ENCODE data around the gene SQSTM1. TPM values are rescaled to one million over a fixed set of nuclear protein-coding genes. Genes with fewer than 3 reads are reported as not detected.

The SQSTM1 gene
- total and polyA plus RNA-seq, 2 donors (not counting 1 experiment from before 2014, with no cell fraction given), result 72.2 to 400 TPM

DNA sequence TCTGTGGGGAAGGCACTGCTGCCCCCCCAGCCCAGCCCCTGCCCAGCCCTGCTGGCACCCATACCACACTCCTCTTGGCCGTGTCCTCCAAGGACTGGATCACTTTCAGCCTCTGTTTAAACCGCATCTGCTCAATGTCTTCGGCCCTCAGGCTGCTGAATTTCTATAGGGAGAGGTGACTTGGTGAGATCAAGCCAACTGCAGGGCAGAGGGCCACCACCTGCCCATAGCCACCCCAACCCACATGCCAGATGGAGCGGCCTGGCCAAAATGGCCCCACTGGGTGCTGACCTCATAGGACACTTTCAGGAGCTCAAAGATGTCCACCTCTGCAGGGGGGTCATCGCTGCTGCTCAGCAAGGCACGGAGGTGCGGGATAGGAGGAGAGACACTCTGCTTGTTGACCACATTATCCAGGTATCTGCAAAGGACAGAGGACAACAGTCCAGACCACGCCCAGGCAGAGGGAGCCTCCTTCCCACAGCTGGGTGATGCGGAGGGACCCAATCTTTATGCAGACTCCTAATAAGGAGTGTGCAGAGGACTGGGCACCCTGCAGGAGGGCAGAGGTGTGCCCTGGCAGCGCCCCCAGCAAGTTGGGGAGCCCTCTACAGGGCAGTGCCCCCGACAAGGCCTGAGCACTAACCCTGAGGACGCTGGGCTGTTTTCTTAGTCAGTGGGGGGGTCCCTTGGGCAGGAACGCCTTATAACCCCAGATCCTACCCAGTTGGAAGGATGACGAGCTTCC lies 52.3 kb downstream of the SQSTM1 start:
- Histone ChIP-seq H3K4me1 (ENCODE audit: control insufficient read depth in 2 of 2, insufficient read depth in 2 of 2, low read length in 2 of 2) (no peaks in the 10 kb centered on the region), H3K9me3 (ENCODE audit: control extremely low read depth in 1 of 3, control insufficient read depth in 2 of 3, insufficient read depth in 1 of 3, low read length in 2 of 3) (no peaks in the 10 kb centered on the region), H4K20me1 (ENCODE audit: control insufficient read depth, insufficient read depth, low read length, poor library complexity, severe bottlenecking) (no peaks in the 10 kb centered on the region), H3K9ac (ENCODE audit: low read length) (no peak overlapping the region), H3K4me3 (ENCODE audit: control extremely low read depth in 1 of 5, extremely low read depth in 1 of 5, insufficient read depth in 1 of 5, low read depth in 2 of 5, low read length in 4 of 5) (no peak overlapping the region), H3K79me2 (ENCODE audit: control insufficient read depth, insufficient read depth, low read length) (no peaks in the 10 kb centered on the region), H2AFZ (ENCODE audit: insufficient read depth, low read depth, low read length, poor library complexity, severe bottlenecking) (no peak overlapping the region), H3K4me2 (replicated peaks; ENCODE audit: low read depth, low read length, poor library complexity, severe bottlenecking) (no peak overlapping the region), H3K36me3 (replicated peaks in 1 of 2; ENCODE audit: control extremely low read depth in 1 of 2, control insufficient read depth in 1 of 2, extremely low read depth in 1 of 2, insufficient read depth in 2 of 2, low read length in 1 of 2) (peaks cover 1 to 64% of the 10 kb centered on the region in 2 experiments), H3K27me3 (replicated peaks in 1 of 4; ENCODE audit: control extremely low read depth in 1 of 4, control insufficient read depth in 3 of 4, insufficient read depth in 4 of 4, low read length in 3 of 4) (no peaks in the 10 kb centered on the region), H3K27ac (ENCODE audit: low read length in 2 of 2) (no peak overlapping the region)
- intact Hi-C loops (cut with micrococcal nuclease), result no loop called here
- H3K27ac Mint-ChIP-seq, result no peak overlapping the region
- no peak overlapping the region for H3K4me3 Mint-ChIP-seq
- H3K27me3 Mint-ChIP-seq, result no peaks in the 10 kb centered on the region
- CTCF ChIA-PET, result no interaction called here
- ATAC-seq (ENCODE audit: low read depth) (no peak), DNase-seq (no peak)
- TF ChIP-seq, protein P1, sequence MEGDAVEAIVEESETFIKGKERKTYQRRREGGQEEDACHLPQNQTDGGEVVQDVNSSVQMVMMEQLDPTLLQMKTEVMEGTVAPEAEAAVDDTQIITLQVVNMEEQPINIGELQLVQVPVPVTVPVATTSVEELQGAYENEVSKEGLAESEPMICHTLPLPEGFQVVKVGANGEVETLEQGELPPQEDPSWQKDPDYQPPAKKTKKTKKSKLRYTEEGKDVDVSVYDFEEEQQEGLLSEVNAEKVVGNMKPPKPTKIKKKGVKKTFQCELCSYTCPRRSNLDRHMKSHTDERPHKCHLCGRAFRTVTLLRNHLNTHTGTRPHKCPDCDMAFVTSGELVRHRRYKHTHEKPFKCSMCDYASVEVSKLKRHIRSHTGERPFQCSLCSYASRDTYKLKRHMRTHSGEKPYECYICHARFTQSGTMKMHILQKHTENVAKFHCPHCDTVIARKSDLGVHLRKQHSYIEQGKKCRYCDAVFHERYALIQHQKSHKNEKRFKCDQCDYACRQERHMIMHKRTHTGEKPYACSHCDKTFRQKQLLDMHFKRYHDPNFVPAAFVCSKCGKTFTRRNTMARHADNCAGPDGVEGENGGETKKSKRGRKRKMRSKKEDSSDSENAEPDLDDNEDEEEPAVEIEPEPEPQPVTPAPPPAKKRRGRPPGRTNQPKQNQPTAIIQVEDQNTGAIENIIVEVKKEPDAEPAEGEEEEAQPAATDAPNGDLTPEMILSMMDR (IDR thresholded peaks at IDR 0.05), result no peak
- TF ChIP-seq EZH2 (IDR thresholded peaks at IDR 0.05; ENCODE audit: borderline replicate concordance, insufficient read depth, low read depth, low read length, poor library complexity, severe bottlenecking), result no peak
- WGBS (ENCODE audit: insufficient coverage), result 96% methylated on average over 11 of the region's 14 CpGs
- no peaks in the 10 kb centered on the region for H3K9me3 Mint-ChIP-seq (ENCODE audit: insufficient read depth)
- H3K4me1 Mint-ChIP-seq, result no peaks in the 10 kb centered on the region
- POLR2A ChIA-PET, result no interaction called here

DNA sequence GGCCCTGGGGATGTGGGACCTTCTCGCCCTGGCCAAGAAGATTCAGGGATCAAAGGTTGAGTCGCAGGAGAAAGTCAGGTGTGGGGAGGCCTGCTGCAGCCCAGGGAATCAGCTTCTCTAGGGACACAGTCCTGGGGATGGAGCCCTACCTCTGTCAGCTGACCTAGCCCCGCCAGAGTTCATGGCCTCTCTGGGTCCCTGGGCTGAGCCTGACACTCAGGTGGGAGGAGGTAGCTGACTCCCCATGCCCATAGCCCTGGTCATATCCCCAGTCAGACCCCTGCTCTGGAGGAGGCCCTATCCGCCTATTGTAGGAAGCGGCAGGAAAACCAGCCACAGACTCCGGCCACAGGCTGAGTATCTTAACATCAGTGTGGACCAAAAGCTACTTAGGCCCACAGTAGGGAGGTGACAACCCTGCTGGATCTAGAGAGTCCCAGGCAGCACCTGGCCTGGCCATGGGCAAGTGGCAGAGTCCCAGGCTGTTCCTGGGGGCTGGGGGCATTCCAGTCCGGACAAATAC lies 52.9 kb downstream of the SQSTM1 start:
- Histone ChIP-seq H2AFZ (ENCODE audit: insufficient read depth, low read depth, low read length, poor library complexity, severe bottlenecking) (no peak overlapping the region), H3K4me1 (ENCODE audit: control insufficient read depth in 2 of 2, insufficient read depth in 2 of 2, low read length in 2 of 2) (no peaks in the 10 kb centered on the region), H4K20me1 (ENCODE audit: control insufficient read depth, insufficient read depth, low read length, poor library complexity, severe bottlenecking) (no peaks in the 10 kb centered on the region), H3K4me3 (ENCODE audit: control extremely low read depth in 1 of 5, extremely low read depth in 1 of 5, insufficient read depth in 1 of 5, low read depth in 2 of 5, low read length in 4 of 5) (no peak overlapping the region), H3K27me3 (replicated peaks in 1 of 4; ENCODE audit: control extremely low read depth in 1 of 4, control insufficient read depth in 3 of 4, insufficient read depth in 4 of 4, low read length in 3 of 4) (no peaks in the 10 kb centered on the region), H3K79me2 (ENCODE audit: control insufficient read depth, insufficient read depth, low read length) (no peaks in the 10 kb centered on the region), H3K36me3 (replicated peaks in 1 of 2; ENCODE audit: control extremely low read depth in 1 of 2, control insufficient read depth in 1 of 2, extremely low read depth in 1 of 2, insufficient read depth in 2 of 2, low read length in 1 of 2) (peaks cover 1 to 66% of the 10 kb centered on the region in 2 experiments), H3K27ac (ENCODE audit: low read length in 2 of 2) (no peak overlapping the region), H3K4me2 (replicated peaks; ENCODE audit: low read depth, low read length, poor library complexity, severe bottlenecking) (no peak overlapping the region), H3K9ac (ENCODE audit: low read length) (no peak overlapping the region), H3K9me3 (ENCODE audit: control extremely low read depth in 1 of 3, control insufficient read depth in 2 of 3, insufficient read depth in 1 of 3, low read length in 2 of 3) (no peaks in the 10 kb centered on the region)
- H3K4me1 Mint-ChIP-seq, result no peaks in the 10 kb centered on the region
- no peak overlapping the region for H3K4me3 Mint-ChIP-seq
- H3K27me3 Mint-ChIP-seq, result no peaks in the 10 kb centered on the region
- DNase-seq (no peak), ATAC-seq (ENCODE audit: low read depth) (no peak)
- ChIA-PET CTCF (no interaction called here), POLR2A (no interaction called here)
- 100% methylated on average over 6 of the region's 7 CpGs for WGBS (ENCODE audit: insufficient coverage)
- H3K27ac Mint-ChIP-seq, result no peak overlapping the region
- intact Hi-C loops (cut with micrococcal nuclease), result no loop called here
- TF ChIP-seq, protein P1 (IDR thresholded peaks at IDR 0.05), result no peak
- TF ChIP-seq EZH2 (IDR thresholded peaks at IDR 0.05; ENCODE audit: borderline replicate concordance, insufficient read depth, low read depth, low read length, poor library complexity, severe bottlenecking), result no peak
- H3K9me3 Mint-ChIP-seq (ENCODE audit: insufficient read depth), result no peaks in the 10 kb centered on the region

Measured in B cell (primary cell).